HG02623 (cell line): ENCODE measurements around the gene GNA12.
"Not testable (repeated sequence)": the region's sequence is repeated elsewhere in the genome, so short reads cannot be mapped to it uniquely, and the experiment has no call there.

Source experiments
- ATAC-seq: cut with Tn5 transposase; IDR thresholded peaks from one replicate; pipeline ENCODE4 v1.9.1; 2021; ENCODE audit warnings: moderate library complexity; ENCODE audit not compliant: unreplicated experiment

Gene GNA12

GRCh38 chr7:2732388-2732787 lies 111.7 kb downstream of the GNA12 start:
- no peak for ATAC-seq

GRCh38 chr7:2730846-2731770 lies 113.0 kb downstream of the GNA12 start:
- ATAC-seq: no peak

GRCh38 chr7:2729893-2730716 lies 114.0 kb downstream of the GNA12 start:
- no peak for ATAC-seq

GRCh38 chr7:2729031-2729892 lies 114.8 kb downstream of the GNA12 start:
- ATAC-seq: no peak

DNA sequence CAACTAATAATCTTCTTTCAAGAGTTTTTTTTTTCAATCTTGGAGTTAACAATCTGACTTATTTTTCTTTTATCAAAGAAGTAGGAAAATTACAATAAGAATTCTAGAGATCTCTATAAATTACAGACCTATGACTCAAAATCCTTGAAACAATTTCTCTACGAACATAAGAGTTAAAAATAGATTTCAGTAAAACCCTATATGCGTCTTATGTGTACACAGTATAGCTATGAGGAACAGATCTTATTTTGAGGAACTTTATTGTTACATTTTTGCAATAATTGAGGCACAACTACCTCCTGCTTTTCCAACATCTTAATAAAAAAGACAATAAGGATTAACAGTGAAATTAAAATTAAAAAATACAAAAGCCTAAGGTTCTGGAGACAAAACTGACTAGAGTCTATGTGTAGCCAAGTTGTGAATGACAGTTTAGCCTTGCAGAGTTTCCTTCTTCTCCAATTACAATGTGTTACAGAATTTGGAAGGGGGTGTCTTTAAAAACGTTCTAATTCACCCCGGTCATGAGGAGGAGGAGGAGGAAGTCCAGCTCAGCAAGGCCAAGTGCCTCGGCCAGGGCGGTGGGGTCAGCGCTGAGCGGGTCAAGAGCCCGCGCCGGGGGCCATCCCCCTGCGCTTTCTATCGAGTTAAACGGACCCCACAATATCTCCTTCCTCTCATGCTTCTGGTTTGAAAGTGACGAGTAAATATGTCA lies 115.6 kb downstream of the GNA12 start:
- ATAC-seq: no peak

DNA sequence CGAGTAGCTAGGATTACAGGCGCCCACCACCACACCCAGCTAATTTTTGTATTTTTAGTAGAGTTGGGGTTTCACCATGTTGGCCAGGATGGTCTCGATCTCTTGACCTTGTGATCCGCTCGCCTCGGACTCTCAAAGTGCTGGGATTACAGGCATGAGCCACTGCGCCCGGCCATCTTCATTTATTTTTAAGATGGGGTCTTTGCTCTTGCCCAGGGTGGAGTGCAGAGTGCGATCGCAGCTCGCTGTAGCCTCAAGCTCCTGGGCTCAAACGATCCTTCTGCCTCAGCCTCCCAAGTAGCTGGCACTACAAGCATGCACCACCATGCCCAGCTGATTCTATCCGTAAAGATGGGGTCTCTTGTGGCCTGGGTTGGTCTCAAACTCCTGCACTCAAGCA lies 116.9 kb downstream of the GNA12 start:
- not testable (repeated sequence) for ATAC-seq

DNA sequence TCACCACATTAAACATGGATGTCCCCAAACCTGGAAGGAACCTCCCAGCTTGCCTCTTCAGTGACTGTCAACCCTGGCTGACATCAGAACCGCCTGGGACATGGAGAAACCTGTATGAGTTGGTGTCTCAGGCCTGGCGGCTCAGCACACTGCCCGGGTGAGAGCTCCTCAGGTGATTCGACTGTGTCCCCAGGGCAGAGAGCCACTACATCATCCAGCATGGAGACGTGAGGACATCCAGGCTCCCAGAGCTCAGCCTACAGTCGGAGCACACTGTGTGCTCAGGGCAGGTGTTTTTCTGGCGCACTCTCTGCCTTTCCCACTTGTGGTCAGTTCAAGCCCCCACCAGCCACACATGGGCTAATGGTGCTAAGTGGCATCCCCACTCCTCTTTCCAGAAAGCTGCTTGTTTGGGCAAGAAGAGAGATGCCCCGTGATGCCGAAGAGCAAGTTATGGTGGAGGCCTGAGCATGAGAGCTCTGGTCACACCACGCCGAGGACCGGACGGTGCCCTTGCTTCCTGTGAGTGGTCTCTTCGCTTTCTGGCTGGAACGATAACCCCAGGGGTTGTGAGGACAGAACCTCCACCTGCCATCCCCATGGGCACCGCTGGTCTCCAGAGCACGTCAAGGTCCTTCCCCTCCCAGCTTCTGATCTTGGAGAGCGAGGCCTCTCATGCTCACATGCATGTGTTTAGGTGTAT lies 117.6 kb downstream of the GNA12 start:
- ATAC-seq: no peak

DNA sequence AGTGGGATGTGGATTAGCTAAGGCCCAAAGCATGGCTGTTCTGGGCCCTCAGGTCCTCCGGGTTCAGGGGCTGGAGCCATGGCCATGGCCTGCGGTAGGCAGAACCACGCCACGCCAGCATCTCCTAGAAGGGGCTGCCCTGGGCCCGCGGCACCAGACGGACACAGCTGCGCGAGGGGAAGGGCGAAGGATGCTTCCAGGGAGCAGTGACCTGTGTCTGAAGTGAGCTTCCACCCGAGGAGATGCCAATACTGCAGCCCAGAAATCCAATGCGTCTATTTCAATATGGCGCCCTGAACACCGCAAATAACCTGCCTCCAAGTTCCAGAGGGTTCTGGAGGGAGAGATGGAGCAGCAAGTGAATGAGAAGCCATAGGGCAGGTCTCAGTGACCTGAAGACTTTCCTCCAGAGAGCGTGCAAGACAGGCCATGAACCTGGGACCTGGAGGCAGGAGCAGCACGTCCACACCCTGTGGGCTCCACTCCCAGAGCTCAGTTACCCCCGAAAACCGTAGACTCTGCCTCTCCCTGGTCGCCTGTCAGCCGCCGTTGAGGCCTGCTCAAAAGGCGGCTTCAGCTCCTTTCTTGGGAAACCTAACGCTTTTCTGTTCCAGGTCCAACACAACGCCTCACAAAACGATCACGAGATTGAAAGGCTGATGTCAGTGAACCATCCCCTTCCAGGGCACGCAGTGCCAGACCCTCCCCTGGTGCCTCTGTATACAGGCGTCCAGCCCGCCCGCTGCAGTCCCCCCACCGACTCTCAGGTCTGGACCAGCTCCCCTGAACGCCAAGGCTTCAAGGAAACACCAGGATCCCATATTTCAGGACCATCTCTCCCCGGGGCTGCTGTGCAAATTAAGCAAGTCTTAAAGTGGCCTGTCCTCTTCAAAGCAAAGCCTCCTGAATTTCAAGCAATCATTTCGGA lies 118.7 kb downstream of the GNA12 start:
- ATAC-seq: no peak

DNA sequence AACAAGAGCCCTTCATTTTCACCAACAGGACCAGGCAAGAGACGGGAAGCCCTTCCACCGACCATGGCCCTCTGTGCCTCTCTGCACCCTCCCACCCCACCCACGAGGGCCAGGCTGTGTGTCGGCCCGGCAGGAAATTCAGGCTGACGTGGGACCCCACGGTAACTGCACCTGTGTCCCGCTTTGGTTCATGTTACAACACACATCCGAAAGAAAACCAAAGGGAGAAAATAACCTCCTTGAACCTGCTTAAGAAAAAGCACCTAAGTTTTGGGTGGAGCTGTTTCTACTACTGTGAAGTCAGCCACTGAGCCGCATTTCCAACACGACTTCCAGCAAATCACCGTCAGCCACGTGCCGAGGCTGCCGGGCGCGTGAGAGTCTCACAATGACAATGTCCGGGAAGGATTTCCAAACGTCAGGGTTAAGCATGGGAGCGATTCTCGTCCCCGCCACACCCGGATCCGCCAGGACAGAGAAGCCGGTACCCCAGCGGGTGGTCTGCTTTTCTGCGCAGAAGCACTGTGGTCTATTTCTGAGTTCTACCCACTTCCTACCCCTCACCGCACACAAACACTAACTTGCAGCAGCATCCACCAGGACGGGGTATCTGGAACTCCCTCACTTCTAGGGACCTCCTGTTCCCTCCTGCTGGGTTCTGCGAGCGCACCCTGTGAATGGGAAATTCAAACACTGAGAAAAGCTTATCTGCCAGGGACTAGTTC lies 119.5 kb downstream of the GNA12 start:
- no peak for ATAC-seq

DNA sequence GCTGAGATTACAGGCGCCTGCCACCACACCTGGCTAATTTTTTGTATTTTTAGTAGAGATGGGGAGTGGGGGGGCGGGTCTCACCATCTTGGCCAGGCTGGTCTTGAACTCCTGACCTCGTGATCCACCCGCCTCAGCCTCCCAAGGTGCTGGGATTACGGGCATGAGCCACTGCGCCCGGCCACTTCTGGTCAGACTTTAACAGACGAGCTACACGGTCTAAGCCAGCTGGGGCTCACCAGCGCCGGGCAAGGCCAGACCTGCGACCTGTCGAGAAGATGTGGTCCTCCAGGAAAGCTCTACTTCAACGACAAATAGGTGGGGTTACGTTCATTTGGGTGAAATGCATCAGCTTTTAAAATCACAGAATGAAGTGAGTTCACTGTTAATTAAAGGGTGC lies 120.1 kb downstream of the GNA12 start:
- ATAC-seq: not testable (repeated sequence)

DNA sequence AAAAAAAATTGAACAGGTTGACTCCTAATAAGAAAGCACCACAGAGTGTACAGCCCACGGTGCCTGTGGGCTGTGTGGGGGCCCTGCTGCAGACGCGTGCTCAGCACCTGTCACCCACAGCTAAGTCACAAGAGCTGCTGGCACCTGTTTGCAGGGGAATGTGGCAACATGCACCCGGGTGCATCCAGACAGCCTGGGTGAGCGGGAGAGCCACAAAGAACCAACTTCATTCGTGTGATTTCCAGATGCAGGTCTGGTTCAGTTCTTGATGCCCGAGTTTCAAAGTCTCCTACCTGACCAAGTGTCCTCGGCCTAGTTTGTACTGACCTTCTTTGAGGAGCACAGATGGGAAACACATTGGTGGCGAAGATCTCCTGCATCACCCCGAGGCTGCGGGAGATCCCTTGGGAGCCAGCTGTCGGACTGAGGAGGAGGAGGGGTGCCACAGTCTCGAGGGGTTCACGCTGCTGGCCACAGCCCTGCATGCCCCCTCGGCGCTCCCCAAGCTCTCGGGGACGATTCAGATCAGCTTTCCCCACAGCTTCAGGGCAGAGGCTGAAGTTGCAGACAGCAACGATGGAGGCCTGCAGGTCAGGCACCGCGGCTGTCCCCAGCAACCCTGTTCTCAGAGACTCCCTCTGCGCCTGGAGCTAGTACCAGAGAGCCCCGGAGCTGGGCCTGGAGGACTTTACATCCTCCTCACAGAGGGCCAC lies 120.8 kb downstream of the GNA12 start:
- no peak for ATAC-seq

- ATAC-seq: no peak
Measured at GRCh38 chr7:2722591-2722990, 121.5 kb downstream of the GNA12 start.

DNA sequence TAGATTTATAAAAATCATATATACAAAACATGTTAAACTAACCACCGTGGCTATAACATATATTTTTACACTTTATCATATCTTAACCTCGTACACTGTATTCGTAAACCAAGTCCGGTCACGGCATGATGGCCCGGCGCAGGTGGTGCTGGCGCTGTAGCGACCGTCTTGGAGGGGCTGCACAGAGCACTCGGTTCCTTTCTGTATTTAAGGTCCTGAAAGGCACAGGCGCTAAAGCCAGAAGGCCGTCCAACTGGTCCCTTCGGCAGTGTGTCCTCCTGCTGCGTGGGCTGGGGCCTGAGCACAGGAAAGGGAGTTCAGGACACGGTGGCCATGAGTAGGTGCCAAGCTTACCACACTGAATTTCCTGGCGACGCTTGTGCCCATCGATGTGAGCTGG lies 122.3 kb downstream of the GNA12 start:
- no peak for ATAC-seq

DNA sequence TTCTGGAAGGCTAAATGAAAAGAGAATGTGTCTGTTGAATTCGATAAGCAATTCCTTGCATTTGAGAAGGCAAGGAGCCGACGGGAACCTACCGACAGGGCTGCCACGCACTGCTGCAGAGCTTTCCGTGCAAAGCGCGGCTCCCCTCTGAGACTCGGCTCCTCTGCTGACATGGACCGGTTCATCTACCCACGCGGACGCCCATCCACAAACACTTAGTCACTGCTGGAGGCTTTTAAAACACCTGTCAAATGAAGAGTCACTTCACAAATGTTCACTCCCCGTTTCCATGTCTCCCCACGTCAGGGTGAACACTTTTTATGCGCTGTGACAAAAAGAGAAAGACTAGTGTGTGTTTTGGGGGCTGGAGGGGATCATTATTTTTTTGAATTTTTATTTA lies 124.1 kb downstream of the GNA12 start:
- no peak for ATAC-seq

- no peak for ATAC-seq
Measured at GRCh38 chr7:2719007-2719406, 125.1 kb downstream of the GNA12 start.

GRCh38 chr7:2718296-2718965 lies 125.7 kb downstream of the GNA12 start:
- no peak for ATAC-seq
